NT2/D1 (cell line): Measurements from ENCODE around the gene CALY.

Experiments used
- SUZ12 ChIP-seq: IDR thresholded peaks from 2 replicates; pipeline ENCODE4 v1.6.1; 2011; ENCODE audit not compliant: insufficient read length, insufficient read depth; ENCODE audit errors: extremely low read depth
- YY1 ChIP-seq: IDR thresholded peaks from 2 replicates; pipeline ENCODE4 v1.6.1; 2011; ENCODE audit not compliant: insufficient read length, insufficient read depth

GRCh38 chr10:133379152-133379800, 42.6 kb upstream of the CALY start, which contains the start of gene PAOX:
- TF ChIP-seq YY1 (no peak), SUZ12 (no peak)
